Measurements from ENCODE around the gene MCL1.

GRCh38 chr1:150610576-150610975, 31.2 kb upstream of the MCL1 start:
- TF ChIP-seq CTCF (IDR thresholded peaks at IDR 0.05; ENCODE audit: low read length) (no peak), EZH2 (IDR thresholded peaks at IDR 0.05; ENCODE audit: borderline replicate concordance, low read length) (no peak)
